NCI-H2227 treated with DMSO at 0.1 percent for 48 hours (cell line): ENCODE data around the gene CTDSPL.

ENCODE experiments used
- DNase-seq: peaks from one replicate; lab custom pipeline; 2025; lab: John Stamatoyannopoulos, UW

The CTDSPL gene

DNA sequence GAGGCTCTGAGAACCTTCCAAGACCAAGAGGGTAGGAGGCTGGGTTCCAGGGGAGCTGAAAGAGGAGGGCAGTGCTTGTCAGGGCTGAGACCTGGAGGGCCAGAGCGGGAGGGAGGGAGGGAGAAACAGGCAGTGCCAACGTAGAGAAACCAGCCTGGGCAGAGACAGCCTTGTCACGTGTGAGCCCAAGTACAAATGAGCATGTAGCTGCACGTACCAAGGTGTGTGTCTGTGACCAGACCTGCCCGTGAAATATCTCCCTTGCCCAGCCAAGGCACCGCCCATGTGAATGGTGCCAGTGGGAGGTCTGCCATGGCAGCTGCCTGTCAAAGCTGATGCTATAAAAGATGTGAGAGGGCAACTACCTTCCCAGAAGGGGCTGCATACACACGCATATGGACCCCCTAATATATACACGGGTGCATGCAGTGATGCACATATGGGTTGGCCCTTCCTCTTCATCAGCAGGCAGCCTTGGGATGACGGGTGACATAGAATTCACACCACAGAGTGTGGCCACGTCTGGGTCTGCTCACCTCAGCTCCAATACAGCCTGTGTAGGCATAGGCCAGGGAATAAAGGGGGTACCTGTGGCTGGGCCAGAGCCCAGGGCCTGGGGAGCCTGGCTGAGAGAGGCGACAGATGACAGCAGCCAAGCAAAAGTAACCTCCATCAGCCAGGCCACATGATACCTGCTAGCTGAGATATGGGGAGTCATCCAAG, 7.8 kb upstream of the CTDSPL start:
- no peak for DNase-seq

DNA sequence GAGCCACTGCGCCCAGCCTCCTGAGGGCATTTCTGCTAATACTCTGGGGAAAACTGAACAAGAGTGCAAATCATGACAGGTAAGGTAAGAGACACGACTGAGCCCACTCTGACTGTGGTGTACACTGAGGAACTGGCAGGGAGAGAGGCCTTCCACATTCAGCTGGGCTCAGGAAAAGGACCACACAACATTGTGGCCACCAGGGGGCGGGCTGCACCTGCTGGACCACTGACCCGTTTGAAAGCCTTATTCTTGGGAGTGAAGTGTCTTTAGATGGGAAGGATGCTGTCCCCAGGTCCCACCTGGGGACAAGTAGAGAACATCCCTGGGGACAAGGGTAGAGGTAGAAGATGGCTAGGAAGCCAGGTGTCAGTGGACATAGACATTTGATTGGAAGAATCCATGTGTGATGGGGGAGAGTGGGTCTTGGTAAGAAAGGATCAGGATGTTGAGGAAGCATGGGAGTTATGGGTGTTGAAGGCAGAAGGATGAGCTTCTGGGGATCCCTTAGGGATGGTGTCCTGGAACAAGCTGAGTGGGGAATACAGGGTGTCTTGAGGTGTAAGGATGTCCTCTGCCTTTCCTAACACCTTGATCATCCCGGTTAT, 6.2 kb upstream of the CTDSPL start:
- peak; percentile 20 for DNase-seq

DNA sequence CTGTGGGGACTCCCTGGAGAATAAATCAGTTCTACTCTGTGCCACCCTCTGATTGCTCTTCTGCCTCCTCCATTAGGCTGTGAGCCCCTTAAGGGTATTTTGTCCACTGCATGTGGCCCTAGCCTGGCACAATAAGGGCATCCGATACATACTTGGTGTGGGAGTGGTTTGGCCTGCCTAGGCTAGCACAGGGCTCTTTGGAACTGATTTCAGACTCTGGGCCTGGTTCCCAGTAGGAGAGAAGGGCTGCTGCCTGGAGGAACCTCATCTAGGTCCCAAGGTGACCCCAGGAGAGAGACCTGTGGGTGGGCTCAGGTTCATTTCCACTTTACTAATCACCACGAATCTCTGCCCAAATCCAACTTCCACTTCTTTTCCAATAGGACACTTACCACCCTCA, 5.3 kb upstream of the CTDSPL start:
- DNase-seq = no peak

DNA sequence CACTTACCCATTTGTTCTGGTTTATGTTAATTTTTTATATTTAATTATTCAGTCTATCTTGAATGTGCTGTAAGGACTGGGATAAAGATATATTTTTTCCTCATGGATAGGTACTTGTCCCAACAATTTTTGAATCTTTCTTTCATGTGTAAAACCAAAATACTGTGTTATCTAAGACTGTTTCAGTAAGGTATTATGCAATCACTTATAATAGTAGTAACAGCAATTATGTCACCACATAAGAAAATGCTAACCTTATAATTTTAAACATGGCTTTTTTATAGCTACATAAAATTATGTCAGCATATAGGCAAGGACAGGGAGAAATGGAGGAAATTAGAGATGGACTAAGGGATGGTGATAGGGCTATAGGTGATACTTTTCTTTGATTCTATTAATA, 2.9 kb upstream of the CTDSPL start:
- DNase-seq = no peak

DNA sequence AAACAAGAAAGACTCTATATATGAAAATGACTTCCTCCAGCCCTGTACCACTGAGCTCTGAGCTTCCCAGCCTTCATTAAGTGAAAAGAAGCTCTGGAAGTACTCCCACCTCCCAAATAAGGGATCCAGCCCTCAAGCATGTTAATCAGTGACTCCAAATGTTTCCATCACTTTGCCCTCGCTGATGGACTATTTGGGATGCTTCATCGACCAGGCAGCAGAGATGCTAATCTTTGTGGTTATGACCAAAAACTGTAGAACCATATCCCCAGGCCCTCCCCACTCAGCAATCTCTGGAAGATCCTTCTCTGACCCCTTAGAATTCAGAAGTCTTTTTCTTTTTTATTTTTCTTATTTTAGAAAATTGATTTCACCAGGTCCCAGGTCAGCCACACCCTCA, 2.3 kb upstream of the CTDSPL start:
- DNase-seq = no peak

DNA sequence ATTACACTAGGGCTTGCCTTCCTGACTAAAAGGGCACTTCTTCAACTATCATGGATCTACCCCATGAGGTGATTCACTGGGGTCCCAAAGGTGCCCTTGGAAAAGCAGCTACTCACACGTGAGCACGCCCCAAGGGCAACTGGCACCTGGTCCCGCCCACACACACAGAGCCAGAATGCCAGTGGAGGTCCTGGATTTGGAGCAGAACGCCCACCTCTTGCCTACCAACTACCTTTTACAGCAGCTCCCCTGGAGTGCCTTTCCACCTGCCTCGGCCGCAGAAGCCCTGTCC, 1.8 kb upstream of the CTDSPL start:
- no peak for DNase-seq

DNA sequence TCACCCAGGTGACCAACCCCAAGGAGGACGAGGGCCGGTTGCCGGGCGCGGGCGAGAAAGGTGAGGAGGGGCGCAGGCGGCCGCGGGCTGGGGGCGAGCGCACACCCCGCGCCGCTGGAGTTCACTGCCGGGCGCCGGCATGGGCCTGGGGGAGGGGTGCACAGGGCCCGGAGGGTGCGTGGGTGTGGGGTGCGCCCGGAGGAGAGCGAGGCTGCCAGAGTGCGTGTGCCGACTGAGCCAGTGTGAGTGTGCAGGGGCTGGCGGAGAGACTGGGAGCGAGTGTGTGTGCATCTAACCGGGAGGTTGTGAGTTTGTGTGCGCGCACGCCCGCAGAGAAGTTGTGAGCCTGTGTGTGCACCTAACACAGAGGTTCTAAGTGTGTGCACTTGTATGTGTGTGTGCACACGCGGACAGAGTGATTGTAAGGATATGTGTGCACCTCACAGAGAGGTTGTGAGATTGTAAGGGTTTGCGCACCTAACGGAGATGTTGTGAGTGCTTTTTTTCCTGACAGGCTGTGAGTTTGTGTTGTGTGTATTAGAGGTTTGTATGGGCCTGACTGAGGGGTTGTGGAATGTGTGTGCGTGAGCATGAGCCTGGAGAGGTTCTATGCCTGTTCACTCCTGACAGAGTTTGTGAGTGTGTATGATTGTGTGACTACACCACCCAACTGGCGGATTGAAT, 681 bp downstream of the CTDSPL start:
- no peak for DNase-seq

DNA sequence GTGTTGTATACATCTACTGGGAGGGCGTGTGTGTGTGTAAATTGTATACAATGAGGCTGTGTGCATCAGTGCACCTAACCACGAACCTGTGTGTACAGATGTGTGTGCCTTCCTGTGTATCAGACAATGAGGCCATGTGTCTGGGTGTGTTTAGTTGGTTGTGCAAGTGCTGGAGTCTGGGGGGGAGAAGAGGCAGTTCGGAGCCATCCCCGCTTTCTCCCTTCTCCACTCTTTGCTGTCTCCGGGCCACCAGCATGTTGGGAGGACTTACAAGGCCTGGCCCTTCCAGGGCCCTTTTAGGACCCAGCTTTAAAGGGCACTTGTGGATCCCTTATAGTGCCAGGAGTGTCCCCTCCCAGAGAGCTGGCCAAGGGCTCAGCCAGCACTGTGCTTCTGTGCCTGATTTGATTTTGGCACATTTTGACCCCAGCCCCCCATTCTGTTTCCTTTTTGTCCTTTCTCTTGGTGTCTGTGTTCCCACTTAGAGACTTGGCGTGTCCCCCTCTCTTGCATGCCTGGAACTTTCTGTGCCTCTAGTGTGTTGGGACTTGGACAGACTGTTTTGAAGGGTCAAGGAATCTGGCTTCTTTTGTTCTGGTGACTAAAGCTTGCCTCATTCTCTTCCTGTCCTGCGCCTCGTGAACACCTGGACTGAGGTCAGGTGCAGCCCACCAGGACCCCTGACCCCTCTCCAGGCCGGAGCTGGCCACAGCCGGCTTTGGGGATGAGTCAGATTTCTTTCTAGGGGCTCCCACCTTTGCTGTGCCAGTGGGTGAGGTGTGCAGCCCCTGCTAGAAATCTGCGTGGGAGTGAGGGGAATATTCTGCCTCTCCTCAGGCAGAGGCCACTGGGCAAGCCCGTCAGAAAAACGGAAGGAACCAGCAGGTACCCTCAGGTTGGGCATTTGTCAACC, 1.5 kb downstream of the CTDSPL start:
- no peak for DNase-seq

DNA sequence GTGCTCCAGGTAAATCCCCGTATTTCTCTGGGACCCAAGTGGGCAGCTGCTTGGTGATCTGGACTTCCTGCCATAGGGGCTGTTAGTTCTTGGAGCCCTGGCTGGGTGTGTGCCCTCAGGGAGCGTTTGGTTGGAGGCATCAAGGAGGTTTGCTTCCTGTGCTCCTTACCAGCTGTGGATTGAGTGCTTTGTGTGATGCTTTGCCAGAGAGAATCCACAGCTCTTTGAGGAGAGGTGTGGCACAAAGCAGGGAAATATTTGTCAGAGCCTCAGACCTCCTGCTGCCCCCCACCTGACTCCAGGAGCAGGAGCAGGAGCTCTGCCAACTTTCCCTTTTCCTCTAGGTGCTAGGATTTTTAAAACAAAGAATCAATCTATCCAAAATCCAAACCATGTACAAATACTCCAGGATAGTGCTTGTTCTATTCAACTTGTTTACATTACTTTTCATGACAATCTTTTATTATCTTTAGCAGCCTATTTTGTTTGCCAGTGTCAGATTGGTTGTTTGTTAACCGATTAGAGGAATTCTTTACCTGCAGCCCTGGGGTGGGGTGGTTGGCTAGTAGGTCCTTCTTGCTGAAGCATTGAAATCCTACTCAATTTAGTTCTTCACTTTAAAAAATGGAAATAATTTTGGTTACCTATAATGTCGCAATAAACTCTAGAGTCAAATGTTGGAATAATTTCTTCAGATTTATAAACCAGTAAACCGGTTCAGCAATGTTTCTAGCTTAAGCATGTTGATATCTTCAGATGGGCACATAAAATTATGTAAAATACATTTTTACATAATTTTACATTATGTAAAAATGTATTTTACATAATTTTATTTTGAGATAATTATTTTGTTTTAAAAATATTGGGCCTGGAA, 2.5 kb downstream of the CTDSPL start:
- no peak for DNase-seq

DNA sequence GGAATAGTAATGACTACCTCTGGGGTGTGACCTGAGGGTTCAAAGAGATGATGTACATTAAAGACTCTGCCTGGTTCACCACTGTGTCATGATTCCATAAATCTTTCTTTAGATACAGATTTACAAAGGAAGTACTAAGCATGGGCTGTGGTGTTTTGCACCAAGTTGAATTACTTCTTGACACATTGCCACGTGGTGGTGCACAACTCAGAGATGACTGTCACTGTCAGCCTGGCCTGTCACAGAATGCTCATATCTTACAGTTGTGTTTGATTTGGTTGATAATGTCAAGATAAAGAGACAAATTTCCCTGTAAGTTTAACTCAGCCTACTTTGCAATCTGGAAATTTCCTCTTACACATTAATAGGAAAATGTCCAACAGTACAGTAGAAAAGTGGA, 3.2 kb downstream of the CTDSPL start:
- no peak for DNase-seq

DNA sequence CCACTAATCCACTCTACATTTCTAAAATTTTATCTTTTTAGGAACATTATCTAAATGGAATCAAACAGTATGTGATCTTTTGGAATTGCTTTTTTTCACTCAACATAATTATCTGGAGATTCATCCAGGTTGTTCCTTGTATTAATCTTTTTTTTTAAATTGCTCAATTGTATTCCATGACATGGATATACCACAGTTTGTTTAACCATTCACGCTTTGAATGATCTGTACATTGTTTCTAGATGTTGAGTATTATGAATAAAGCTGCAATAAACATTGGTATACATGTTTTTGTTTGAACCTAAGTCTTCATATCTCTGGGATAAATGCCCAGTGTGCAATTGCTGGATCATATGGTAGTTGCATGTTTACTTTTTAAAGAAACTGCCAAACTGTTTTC, 5.5 kb downstream of the CTDSPL start:
- no peak for DNase-seq

DNA sequence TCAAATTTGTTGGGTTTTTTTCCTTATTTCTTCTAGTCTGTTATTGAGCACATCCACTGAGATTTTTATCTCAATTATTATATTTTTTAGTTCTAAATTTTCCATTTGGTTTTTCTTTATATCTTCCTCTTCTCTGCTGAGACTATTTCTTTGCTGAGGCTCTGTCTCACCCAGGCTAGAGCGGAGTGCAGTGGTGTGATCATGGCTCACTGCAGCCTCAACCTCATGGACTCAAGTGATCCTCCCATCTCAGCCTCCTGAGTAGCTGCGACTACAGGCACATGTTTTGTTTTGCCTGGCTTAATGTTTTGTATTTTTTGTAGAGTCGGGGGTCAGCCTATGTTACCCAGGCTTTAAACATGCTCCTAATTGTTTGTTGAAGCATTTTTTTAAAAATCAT, 10.2 kb downstream of the CTDSPL start:
- no peak for DNase-seq

DNA sequence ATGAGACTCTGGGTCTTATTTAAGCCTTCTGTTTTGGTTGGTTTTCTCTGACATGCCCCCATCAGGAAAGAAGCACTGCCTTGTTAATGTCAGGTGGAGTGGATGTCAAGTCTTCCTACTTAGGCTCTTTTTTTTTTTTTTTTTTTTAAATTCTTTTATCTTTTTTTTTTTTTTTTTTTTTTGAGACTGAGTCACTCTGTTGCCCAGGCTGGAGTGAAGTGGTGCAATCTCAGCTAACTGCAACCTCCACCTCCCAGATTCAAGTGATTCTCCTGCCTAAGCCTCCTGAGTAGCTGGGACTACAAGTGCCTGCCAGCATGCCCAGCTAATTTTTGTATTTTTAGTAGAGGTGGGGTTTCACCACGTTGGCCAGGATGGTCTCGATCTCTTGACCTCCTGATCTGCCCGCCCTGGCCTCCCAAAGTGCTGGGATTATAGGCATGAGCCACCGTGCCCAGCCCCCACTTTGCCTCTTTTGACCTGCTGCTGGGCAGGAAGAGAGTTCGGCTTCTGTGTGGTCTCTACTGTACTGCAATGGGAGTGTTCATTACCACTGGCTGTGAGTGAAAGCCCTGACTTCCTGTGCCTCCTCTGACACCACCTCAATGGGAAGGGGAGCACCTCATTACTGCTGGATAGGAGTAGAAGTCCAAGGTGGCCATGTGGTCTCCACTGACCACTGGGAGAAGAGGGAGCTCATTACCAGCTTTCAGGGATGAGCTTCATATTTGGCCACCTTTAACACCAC, 10.9 kb downstream of the CTDSPL start:
- no peak for DNase-seq

DNA sequence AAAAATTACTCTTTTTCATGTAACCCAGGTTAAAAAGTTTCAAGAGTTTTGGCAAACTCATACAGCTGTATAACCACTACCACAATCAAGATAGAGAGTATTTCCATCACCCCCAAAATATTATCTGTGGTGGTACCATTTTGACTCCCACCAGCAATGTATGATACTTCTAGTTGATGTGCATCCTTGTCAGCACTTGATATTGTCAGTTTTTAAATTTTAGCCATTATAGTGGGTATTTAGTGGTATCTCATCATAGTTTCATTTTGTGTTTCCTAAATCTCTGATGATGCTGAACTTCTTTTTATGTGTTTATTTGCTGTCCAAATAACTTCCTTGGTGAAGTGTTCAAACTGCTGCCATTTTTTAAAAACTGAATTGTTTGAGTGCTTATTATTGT, 14.6 kb downstream of the CTDSPL start:
- no peak for DNase-seq

DNA sequence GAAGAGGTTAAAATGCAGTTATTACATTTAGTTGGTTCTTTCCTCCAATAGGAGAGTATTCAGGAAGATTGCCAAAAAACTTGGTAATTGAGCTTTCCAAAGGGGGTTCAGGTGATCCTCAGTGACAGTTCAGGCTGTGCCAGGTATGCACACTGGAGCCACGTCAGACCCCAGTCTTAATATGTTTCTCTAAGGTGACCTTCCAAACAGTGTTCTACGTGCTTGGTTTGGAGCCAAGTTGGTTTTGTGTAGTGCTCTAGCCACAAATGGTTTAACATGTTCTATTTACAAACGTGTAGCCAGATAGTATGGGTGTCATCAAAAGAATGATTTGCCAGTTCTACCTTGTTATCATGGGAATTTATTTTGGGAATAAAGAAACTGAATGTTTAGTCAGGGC, 21.0 kb downstream of the CTDSPL start:
- no peak for DNase-seq

DNA sequence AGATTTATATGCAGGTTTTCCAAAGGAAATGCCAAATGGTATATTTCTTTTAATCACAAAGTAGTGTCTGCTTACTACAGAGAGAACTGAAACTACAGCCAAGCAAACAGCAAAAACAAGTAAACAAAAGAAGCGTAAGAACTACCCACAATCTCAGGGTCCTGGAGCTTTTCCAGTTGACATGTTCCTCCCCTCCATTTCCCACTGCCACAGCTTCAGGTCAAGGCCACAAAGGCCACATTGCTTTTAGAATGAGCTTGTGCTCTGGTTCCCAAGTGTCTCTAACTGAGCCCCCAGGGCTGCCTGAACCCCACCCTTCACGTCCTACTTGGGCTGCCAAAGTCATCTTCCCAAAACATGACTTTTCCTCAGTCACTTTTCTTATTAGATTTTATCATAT, 24.1 kb downstream of the CTDSPL start:
- DNase-seq = no peak

DNA sequence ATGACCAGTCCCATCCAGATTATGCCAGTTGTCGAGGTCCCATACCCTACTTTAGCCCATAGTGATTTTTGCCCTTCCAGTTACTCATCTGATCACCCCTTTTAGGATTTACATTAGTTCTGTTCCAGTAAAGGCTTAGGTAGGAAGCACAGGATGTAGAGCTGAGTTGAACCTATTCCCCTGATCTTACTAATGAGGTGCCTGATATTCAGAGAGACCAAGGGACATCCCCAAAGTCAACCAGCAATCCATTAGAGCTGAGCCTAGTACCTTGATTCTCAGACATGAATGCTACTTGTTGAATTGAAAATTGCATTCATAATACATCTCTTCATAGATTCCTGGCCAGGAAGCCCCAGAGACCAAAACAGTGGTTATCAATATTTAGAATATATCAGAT, 24.7 kb downstream of the CTDSPL start:
- no peak for DNase-seq

DNA sequence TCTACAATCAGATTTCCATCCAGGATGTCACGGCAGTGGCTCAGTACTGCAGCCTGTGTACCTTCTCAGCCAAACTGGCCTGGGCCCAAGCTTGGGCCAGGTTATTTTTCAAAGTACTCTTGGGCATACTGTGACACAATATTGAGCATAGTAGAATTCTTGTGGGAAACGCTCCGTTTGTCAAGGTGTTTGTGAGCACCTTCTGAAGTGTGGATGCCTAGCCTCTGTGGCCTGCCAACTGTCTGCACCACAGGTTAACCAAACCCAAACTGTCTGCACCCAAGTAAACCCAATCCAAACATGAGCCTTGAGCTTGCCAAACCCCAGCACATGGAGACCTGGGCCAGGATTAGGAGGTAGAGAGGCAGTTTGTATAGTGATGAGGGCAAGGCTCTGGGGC, 25.4 kb downstream of the CTDSPL start:
- DNase-seq = no peak

DNA sequence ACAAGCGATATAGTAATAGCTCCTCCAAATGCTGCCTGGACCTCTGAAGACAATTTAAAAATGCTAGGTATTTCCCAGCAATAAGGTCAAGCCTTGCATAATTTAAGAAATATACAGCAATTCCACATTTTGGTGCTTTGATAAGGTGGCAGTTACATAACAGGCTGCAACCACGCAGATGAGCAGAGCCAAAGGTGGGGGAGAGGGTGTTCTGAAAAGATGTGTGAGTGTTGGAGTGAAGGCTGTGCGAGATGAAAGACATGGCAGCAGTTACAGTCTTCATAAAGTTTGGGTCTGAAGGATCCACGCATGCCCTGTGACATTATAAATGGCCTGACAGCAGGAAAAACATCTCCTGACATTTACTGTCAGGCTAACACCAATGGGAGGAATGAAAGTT, 26.1 kb downstream of the CTDSPL start:
- DNase-seq = no peak

DNA sequence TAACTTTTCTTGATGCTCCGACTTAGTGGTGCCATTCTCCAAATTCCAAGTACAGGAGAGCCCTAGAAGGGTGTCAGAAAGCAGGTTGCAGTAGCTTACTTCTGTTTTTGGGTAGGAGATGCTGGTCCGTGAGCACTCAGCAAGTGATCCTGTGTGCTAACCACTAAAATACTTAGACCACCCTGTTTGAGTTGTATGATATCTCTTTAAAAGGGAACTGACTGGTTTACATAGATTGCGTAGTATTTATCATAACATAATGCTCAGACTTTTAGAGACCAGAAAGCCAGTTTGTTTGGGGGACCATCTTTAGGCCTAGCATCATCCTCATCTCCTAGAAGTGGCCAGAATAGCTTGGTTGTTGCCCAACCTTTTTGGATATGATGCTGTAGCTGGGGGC, 26.7 kb downstream of the CTDSPL start:
- no peak for DNase-seq

DNA sequence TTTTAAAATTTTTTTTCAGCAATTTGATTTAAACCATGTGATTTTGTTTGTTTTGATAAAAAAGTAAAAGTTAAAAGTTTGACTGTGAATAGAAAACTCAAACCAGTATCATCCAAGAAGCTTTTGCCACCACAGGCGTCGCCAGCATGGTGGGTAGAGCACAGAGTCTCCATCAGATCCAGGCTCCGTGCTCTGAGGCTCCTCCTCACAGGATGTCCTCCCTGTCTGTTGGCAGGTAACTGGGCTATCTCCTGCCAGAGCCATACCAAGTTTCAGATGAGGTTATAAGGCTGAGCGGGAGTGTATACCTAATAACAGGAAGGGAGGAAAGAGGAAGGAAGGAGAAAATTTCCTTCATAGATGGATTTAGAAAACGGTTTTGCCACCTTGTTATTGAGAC, 28.8 kb downstream of the CTDSPL start:
- DNase-seq = no peak
